SK-N-SH (cell line): ENCODE results near the gene NUDT12. TPM values are rescaled to one million over a fixed set of nuclear protein-coding genes. Genes with fewer than 3 reads are reported as not detected.

Experiments used
- CTCF ChIA-PET: fragments of 300-600, 350-600 bp; formaldehyde crosslinking; extraction: SDS; loops from one replicate; lab custom pipeline; 2021; lab: Yijun Ruan, JAX
- POLR2A ChIA-PET: fragments of 350-600 bp; sonication (Branson Sonifier 250); formaldehyde crosslinking; extraction: SDS; loops from one replicate; lab custom pipeline; 2020; ENCODE audit warnings: antibody characterized with exemption, inconsistent platforms; lab: Yijun Ruan, JAX
- DNase-seq: peaks from one replicate; pipeline ENCODE4 v3.0.0; 2012
- H2AFZ ChIP-seq: fragments of 200-600 bp; sonication (generic); 2 replicates; pipeline ENCODE4 v1.8.1; 2016; ENCODE audit warnings: antibody characterized with exemption, mild to moderate bottlenecking, low read depth
- H3F3A ChIP-seq: fragments of 200-600 bp; sonication (generic); replicated peaks from 2 replicates; pipeline ENCODE3; 2016; ENCODE audit warnings: antibody characterized with exemption, mild to moderate bottlenecking; ENCODE audit not compliant: insufficient read depth
- H3K27ac ChIP-seq, 2 experiments: fragments of 200-500 bp in 1 of 2; fragments of 200-600 bp in 1 of 2; sonication (Bioruptor generic) in 1 of 2; sonication (generic), shearing (Covaris generic) in 1 of 2; 2 replicates each; pipeline versions ENCODE4 v1.5.1 to v1.6.1; 2014 to 2016; ENCODE audit warnings: low read depth in 2 of 2, inconsistent platforms in 1 of 2, low read length in 1 of 2, mild to moderate bottlenecking in 1 of 2, mixed read lengths in 1 of 2
- H3K27me3 ChIP-seq: fragments of 200-600 bp; sonication (generic), shearing (Covaris generic); 2 replicates; pipeline ENCODE4 v1.6.1; 2016; ENCODE audit warnings: mixed run types; ENCODE audit not compliant: insufficient read depth
- H3K36me3 ChIP-seq, 2 experiments: fragments of 200-500 bp in 1 of 2; fragments of 200-600 bp in 1 of 2; sonication (Bioruptor generic) in 1 of 2; sonication (generic) in 1 of 2; replicated peaks in 1 of 2; 2 replicates each; pipeline versions ENCODE3 to v1.5.1; 2014 to 2016; ENCODE audit warnings: low read length in 1 of 2, mild to moderate bottlenecking in 1 of 2; ENCODE audit not compliant: insufficient read depth in 2 of 2, control insufficient read depth in 1 of 2
- H3K4me1 ChIP-seq, 2 experiments: fragments of 200-500 bp in 1 of 2; fragments of 200-600 bp in 1 of 2; sonication (Bioruptor generic) in 1 of 2; sonication (generic), shearing (Covaris generic) in 1 of 2; 2 replicates each; pipeline versions ENCODE4 v1.5.1 to v1.6.1; 2014 to 2016; ENCODE audit warnings: low read depth in 1 of 2, low read length in 1 of 2, mixed run types in 1 of 2; ENCODE audit not compliant: insufficient read depth in 2 of 2, control insufficient read depth in 1 of 2
- H3K4me2 ChIP-seq: fragments of 200-600 bp; sonication (generic), shearing (Covaris generic); 2 replicates; pipeline ENCODE4 v1.6.1; 2017; ENCODE audit warnings: mixed run types
- H3K4me3 ChIP-seq, 2 experiments: fragments of 200-500 bp in 1 of 2; fragments of 200-600 bp in 1 of 2; sonication (Bioruptor generic) in 1 of 2; sonication (generic), shearing (Covaris generic) in 1 of 2; 2 replicates each; pipeline versions ENCODE4 v1.5.1 to v1.8.1; 2014 to 2016; ENCODE audit warnings: low read depth in 2 of 2, inconsistent platforms in 1 of 2, low read length in 1 of 2, mild to moderate bottlenecking in 1 of 2, mixed read lengths in 1 of 2, moderate library complexity in 1 of 2
- H3K79me2 ChIP-seq: fragments of 200-600 bp; sonication (generic); 2 replicates; pipeline ENCODE4 v1.8.1; 2017; ENCODE audit warnings: mild to moderate bottlenecking; ENCODE audit not compliant: insufficient read depth
- H3K9ac ChIP-seq: fragments of 200-600 bp; sonication (generic); 2 replicates; pipeline ENCODE4 v1.6.1; 2017; ENCODE audit warnings: mixed run types
- H3K9me2 ChIP-seq: fragments of 200-600 bp; sonication (generic); 2 replicates; pipeline ENCODE4 v1.6.1; 2017; ENCODE audit warnings: mixed run types
- H3K9me3 ChIP-seq: fragments of 200-600 bp; sonication (generic); 2 replicates; pipeline ENCODE4 v1.6.1; 2017; ENCODE audit warnings: mixed run types, mild to moderate bottlenecking, moderate library complexity
- H4K20me1 ChIP-seq: fragments of 200-600 bp; sonication (generic); 2 replicates; pipeline ENCODE4 v1.6.1; 2017; ENCODE audit warnings: mild to moderate bottlenecking, mixed run types; ENCODE audit not compliant: insufficient read depth
- CHD2 ChIP-seq: fragments of 150-350 bp; IDR thresholded peaks from 2 replicates; pipeline ENCODE4 v1.6.1; 2018; ENCODE audit warnings: low read length; ENCODE audit not compliant: partially characterized antibody
- EZH2phosphoT487 ChIP-seq: fragments of 200-600 bp; sonication (generic); IDR thresholded peaks from 2 replicates; pipeline ENCODE4 v1.6.1; 2017; ENCODE audit warnings: low read depth, mixed run types, mild to moderate bottlenecking, antibody characterized with exemption, moderate library complexity, borderline replicate concordance
- FOSL2 ChIP-seq: IDR thresholded peaks from 2 replicates; pipeline ENCODE4 v1.4.0; 2012; ENCODE audit warnings: low read depth, mild to moderate bottlenecking, moderate library complexity, borderline replicate concordance
- FOXJ3 ChIP-seq: sonication (generic); formaldehyde crosslinking; IDR thresholded peaks from 2 replicates; pipeline ENCODE4 v1.5.1; 2020; ENCODE audit warnings: mild to moderate bottlenecking, missing genetic modification reagents
- FOXM1 ChIP-seq: IDR thresholded peaks from 2 replicates; pipeline ENCODE4 v1.4.0; 2012; ENCODE audit warnings: low read depth, mild to moderate bottlenecking
- GABPA ChIP-seq: IDR thresholded peaks from 2 replicates; pipeline ENCODE4 v1.4.0; 2012; ENCODE audit warnings: low read depth, mild to moderate bottlenecking
- GATA2 ChIP-seq: sonication (generic); formaldehyde crosslinking; IDR thresholded peaks from 2 replicates; pipeline ENCODE4 v1.5.0; 2020; ENCODE audit warnings: mild to moderate bottlenecking, missing genetic modification reagents
- MXI1 ChIP-seq: IDR thresholded peaks from 2 replicates; pipeline ENCODE4 v1.6.1; 2012; ENCODE audit warnings: mild to moderate bottlenecking, low read depth, low read length, improper control_type of control experiment
- NRF1 ChIP-seq: IDR thresholded peaks from 2 replicates; pipeline ENCODE4 v1.6.1; 2012; ENCODE audit warnings: low read depth, mild to moderate bottlenecking, low read length
- POLR2AphosphoS5 ChIP-seq: IDR thresholded peaks from 2 replicates; pipeline ENCODE4 v1.6.1; 2012; ENCODE audit warnings: low read depth, low read length
- RCOR1 ChIP-seq: fragments of 150-350 bp; IDR thresholded peaks from 2 replicates; pipeline ENCODE4 v1.6.1; 2017; ENCODE audit warnings: antibody characterized with exemption, low read length
- RFX5 ChIP-seq: IDR thresholded peaks from 2 replicates; pipeline ENCODE4 v1.6.1; 2012; ENCODE audit warnings: mild to moderate bottlenecking, improper control_type of control experiment, low read length
- RXRA ChIP-seq: IDR thresholded peaks from 2 replicates; pipeline ENCODE4 v1.4.0; 2012; ENCODE audit warnings: low read depth, mild to moderate bottlenecking, borderline replicate concordance
- SMC3 ChIP-seq: IDR thresholded peaks from 2 replicates; pipeline ENCODE4 v1.6.1; 2012; ENCODE audit warnings: low read depth, low read length, improper control_type of control experiment
- TAF1 ChIP-seq: IDR thresholded peaks from 2 replicates; pipeline ENCODE4 v1.6.1; 2012; ENCODE audit warnings: low read depth, mild to moderate bottlenecking, low read length, moderate library complexity, borderline replicate concordance
- TCF12 ChIP-seq: IDR thresholded peaks from 2 replicates; pipeline ENCODE4 v1.4.0; 2012
- YY1 ChIP-seq: IDR thresholded peaks from 2 replicates; pipeline ENCODE4 v1.4.0; 2012; ENCODE audit warnings: low read depth, mild to moderate bottlenecking
- WGBS: methylation state at CpG from one replicate; pipeline ENCODE4 v1.1.6; 2017; ENCODE audit warnings: low lambda C conversion rate; 5-methylcytosine and 5-hydroxymethylcytosine counted together
- polyA plus RNA-seq, 3 experiments: library from polyadenylated mRNA; depleted of rRNA; stranded (reverse); fragments of >200 nt; gene quantifications; 2 replicates each; pipeline ENCODE4 v1.2.3, GENCODE V29; 2012
- TF ChIP-seq, protein P1 (sequence below): fragments of 150-350 bp; IDR thresholded peaks from 2 replicates; pipeline ENCODE4 v1.6.1; 2017; ENCODE audit warnings: antibody characterized with exemption, low read length, low read depth, borderline replicate concordance
- TF ChIP-seq, protein P2 (sequence below): fragments of 150-350 bp; IDR thresholded peaks from 2 replicates; pipeline ENCODE4 v1.6.1; 2016; ENCODE audit warnings: mild to moderate bottlenecking, low read depth, low read length
- TF ChIP-seq, protein P3 (sequence below): IDR thresholded peaks from 2 replicates; pipeline ENCODE4 v1.6.1; 2012; ENCODE audit warnings: mild to moderate bottlenecking, low read depth, low read length, moderate library complexity
- TF ChIP-seq, protein P4 (sequence below): IDR thresholded peaks from 2 replicates; pipeline ENCODE4 v1.4.0; 2012; ENCODE audit warnings: low read depth, borderline replicate concordance
- TF ChIP-seq, protein P5 (sequence below): IDR thresholded peaks from 2 replicates; pipeline ENCODE4 v1.4.0; 2012; ENCODE audit warnings: low read depth

The NUDT12 gene
- polyA plus RNA-seq, 1 of the 3 experiments (the other 2 are of a cell fraction), result 4.9 TPM

DNA sequence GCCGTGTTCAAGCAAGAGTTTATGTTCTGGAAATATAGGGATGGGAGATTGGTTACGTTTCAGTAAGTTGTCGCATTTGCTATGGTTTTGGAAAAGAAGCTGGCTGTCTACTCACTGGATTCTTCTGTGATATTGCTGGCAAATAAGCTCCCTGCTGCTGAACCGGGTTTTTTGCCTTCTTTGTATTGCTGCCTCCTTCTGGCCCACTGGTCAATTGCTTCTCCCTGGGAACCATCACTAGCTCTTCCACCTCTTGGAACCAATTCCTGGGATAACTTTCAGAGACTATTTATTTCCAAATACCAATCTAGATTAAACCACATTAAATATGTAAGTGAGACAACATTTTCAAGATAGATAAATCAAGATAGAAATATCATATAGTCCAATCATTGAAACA is 43.0 kb downstream of the NUDT12 start (continued):
- TF ChIP-seq NRF1, result no peak
- TF ChIP-seq FOSL2, result no peak
- TF ChIP-seq, protein P1, sequence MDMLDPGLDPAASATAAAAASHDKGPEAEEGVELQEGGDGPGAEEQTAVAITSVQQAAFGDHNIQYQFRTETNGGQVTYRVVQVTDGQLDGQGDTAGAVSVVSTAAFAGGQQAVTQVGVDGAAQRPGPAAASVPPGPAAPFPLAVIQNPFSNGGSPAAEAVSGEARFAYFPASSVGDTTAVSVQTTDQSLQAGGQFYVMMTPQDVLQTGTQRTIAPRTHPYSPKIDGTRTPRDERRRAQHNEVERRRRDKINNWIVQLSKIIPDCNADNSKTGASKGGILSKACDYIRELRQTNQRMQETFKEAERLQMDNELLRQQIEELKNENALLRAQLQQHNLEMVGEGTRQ, result no peak
- no peak for TF ChIP-seq CHD2
- no peak for TF ChIP-seq MXI1
- TF ChIP-seq, all 33 proteins: peak for 0

DNA sequence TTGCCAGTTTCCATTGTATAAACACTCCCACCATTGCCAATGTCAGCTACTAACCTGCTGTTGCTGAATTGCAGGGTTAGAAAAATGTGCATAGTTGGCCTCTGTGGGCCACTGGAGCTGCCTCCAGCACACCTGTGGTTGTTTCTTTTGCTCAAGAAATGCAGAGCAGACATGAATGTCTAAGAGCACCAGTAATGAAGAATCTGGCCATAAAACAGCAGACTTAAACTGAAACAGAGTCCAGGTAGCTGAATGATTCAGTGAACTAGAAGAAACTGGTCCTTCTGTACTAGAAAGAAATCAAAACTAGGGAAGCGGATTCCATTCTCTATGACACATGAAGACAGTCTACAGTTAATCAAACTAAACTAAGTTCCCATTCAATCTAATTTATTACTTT is 48.2 kb downstream of the NUDT12 start:
- Histone ChIP-seq H3K27ac (no peak overlapping the region), H3K9me2 (no peaks in the 10 kb centered on the region), H3K9ac (no peak overlapping the region), H3K27me3 (no peaks in the 10 kb centered on the region), H3K36me3 (no peaks in the 10 kb centered on the region), H3K79me2 (no peaks in the 10 kb centered on the region), H4K20me1 (no peaks in the 10 kb centered on the region), H3K9me3 (no peaks in the 10 kb centered on the region), H3K4me1 (peaks cover 0 to 7% of the 10 kb centered on the region in 2 experiments; a peak in 2 of 4 replicates), H3F3A (no peaks in the 10 kb centered on the region), H3K4me3 (no peak overlapping the region), H2AFZ (no peak overlapping the region), H3K4me2 (no peak overlapping the region)
- POLR2A ChIA-PET, result no interaction called here
- TF ChIP-seq TCF12, result no peak
- TF ChIP-seq, protein P1, result no peak
- TF ChIP-seq GABPA, result no peak
- TF ChIP-seq SMC3, result no peak
- TF ChIP-seq, protein P2, sequence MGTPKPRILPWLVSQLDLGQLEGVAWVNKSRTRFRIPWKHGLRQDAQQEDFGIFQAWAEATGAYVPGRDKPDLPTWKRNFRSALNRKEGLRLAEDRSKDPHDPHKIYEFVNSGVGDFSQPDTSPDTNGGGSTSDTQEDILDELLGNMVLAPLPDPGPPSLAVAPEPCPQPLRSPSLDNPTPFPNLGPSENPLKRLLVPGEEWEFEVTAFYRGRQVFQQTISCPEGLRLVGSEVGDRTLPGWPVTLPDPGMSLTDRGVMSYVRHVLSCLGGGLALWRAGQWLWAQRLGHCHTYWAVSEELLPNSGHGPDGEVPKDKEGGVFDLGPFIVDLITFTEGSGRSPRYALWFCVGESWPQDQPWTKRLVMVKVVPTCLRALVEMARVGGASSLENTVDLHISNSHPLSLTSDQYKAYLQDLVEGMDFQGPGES, result no peak
- no peak for TF ChIP-seq RCOR1
- TF ChIP-seq NRF1, result no peak
- TF ChIP-seq FOXJ3 (CRISPR knock-in tag), result no peak
- no peak for TF ChIP-seq YY1
- no peak for TF ChIP-seq EZH2phosphoT487
- no peak for TF ChIP-seq GATA2 (CRISPR knock-in tag)
- TF ChIP-seq, protein P3, sequence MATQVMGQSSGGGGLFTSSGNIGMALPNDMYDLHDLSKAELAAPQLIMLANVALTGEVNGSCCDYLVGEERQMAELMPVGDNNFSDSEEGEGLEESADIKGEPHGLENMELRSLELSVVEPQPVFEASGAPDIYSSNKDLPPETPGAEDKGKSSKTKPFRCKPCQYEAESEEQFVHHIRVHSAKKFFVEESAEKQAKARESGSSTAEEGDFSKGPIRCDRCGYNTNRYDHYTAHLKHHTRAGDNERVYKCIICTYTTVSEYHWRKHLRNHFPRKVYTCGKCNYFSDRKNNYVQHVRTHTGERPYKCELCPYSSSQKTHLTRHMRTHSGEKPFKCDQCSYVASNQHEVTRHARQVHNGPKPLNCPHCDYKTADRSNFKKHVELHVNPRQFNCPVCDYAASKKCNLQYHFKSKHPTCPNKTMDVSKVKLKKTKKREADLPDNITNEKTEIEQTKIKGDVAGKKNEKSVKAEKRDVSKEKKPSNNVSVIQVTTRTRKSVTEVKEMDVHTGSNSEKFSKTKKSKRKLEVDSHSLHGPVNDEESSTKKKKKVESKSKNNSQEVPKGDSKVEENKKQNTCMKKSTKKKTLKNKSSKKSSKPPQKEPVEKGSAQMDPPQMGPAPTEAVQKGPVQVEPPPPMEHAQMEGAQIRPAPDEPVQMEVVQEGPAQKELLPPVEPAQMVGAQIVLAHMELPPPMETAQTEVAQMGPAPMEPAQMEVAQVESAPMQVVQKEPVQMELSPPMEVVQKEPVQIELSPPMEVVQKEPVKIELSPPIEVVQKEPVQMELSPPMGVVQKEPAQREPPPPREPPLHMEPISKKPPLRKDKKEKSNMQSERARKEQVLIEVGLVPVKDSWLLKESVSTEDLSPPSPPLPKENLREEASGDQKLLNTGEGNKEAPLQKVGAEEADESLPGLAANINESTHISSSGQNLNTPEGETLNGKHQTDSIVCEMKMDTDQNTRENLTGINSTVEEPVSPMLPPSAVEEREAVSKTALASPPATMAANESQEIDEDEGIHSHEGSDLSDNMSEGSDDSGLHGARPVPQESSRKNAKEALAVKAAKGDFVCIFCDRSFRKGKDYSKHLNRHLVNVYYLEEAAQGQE, result no peak
- no peak for TF ChIP-seq FOXM1
- no peak for TF ChIP-seq RXRA
- TF ChIP-seq, protein P4, sequence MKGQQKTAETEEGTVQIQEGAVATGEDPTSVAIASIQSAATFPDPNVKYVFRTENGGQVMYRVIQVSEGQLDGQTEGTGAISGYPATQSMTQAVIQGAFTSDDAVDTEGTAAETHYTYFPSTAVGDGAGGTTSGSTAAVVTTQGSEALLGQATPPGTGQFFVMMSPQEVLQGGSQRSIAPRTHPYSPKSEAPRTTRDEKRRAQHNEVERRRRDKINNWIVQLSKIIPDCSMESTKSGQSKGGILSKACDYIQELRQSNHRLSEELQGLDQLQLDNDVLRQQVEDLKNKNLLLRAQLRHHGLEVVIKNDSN, result no peak
- no peak for TF ChIP-seq TAF1
- TF ChIP-seq CHD2, result no peak
- TF ChIP-seq, protein P5, sequence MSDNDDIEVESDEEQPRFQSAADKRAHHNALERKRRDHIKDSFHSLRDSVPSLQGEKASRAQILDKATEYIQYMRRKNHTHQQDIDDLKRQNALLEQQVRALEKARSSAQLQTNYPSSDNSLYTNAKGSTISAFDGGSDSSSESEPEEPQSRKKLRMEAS, result no peak
- no peak for TF ChIP-seq POLR2AphosphoS5
- no peak for TF ChIP-seq RFX5
- WGBS, result 94% methylated on average over 1 of the region's 1 CpG
- no peak for DNase-seq
- CTCF ChIA-PET, result no interaction called here
